BLaER1 (cell line): ENCODE results near the gene MICU2.

Source experiments
- H3K27ac ChIP-seq: shearing (Covaris generic); formaldehyde crosslinking; 2 replicates; pipeline ENCODE4 v1.8.1; 2022
- H3K27me3 ChIP-seq: shearing (Covaris generic); formaldehyde crosslinking; 2 replicates; pipeline ENCODE4 v1.8.1; 2022
- H3K36me3 ChIP-seq: shearing (Covaris generic); formaldehyde crosslinking; 2 replicates; pipeline ENCODE4 v1.8.1; 2022
- H3K4me1 ChIP-seq: shearing (Covaris generic); formaldehyde crosslinking; 2 replicates; pipeline ENCODE4 v1.8.1; 2022
- H3K4me2 ChIP-seq: shearing (Covaris generic); formaldehyde crosslinking; 2 replicates; pipeline ENCODE4 v1.8.1; 2022
- H3K4me3 ChIP-seq: shearing (Covaris generic); formaldehyde crosslinking; 2 replicates; pipeline ENCODE4 v1.8.1; 2022
- H3K9ac ChIP-seq: shearing (Covaris generic); formaldehyde crosslinking; 2 replicates; pipeline ENCODE4 v1.8.1; 2022
- H3K9me3 ChIP-seq: shearing (Covaris generic); formaldehyde crosslinking; 2 replicates; pipeline ENCODE4 v1.8.1; 2022
- H4K20me1 ChIP-seq: shearing (Covaris generic); formaldehyde crosslinking; 2 replicates; pipeline ENCODE4 v1.8.1; 2022
- Cebpa-rat ChIP-seq: shearing (Covaris generic); IDR thresholded peaks from 2 replicates; pipeline ENCODE4 v1.8.1; 2022

Gene MICU2

DNA sequence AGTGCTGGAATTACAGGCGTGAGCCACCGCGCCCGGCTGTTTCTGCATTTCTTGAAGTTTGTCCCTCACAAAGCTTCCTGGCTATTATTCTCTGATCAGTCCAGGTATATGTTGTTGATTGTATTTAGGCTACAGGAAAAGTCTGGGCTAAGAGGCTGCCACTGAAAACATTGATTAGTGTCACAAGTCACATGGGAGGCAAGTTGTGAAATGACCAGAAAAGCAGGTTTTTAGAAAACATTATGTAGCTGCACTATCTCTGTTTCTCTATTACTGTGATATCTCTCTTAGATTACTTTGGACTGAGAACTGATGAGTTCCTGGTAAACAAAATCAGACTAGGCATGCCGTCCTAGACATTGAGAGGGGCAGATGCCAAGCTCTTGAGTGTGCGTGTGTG is 128.9 kb downstream of the MICU2 start:
- Histone ChIP-seq H3K27ac (no peak overlapping the region), H3K4me1 (peaks cover 23% of the 10 kb centered on the region), H3K36me3 (no peaks in the 10 kb centered on the region), H3K9ac (0 out of 2 replicates have a peak overlapping the region, but pooled peaks have one; percentile 29), H3K9me3 (peaks cover 14% of the 10 kb centered on the region), H4K20me1 (no peaks in the 10 kb centered on the region), H3K4me2 (no peak overlapping the region), H3K4me3 (no peak overlapping the region), H3K27me3 (no peaks in the 10 kb centered on the region)
- TF ChIP-seq Cebpa-rat: no peak

DNA sequence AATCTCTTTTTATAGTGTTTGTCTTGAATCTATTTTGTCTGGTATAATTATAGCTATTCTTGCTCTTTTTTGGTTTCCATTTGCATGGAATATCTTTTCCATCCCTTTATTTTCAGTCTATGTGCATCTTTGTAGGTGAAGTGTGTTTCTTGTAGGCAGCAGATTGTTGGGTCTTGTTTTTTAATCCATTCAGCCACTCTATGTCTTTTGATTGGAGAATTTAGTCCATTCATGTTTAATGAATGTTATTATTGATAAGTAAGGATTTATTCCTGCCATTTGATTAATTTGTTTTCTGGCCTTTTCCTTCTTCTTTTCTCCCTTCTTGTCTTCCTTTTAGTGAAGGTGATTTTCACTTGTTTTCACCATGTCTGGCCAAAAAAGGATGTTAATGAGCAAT is 133.2 kb downstream of the MICU2 start:
- Histone ChIP-seq H3K4me2 (no peak overlapping the region), H3K9me3 (peaks cover 16% of the 10 kb centered on the region), H3K4me1 (peaks cover 13% of the 10 kb centered on the region), H3K27me3 (no peaks in the 10 kb centered on the region), H3K9ac (no peak overlapping the region), H3K27ac (no peak overlapping the region), H3K36me3 (no peaks in the 10 kb centered on the region), H3K4me3 (no peak overlapping the region), H4K20me1 (no peaks in the 10 kb centered on the region)
- no peak for TF ChIP-seq Cebpa-rat

DNA sequence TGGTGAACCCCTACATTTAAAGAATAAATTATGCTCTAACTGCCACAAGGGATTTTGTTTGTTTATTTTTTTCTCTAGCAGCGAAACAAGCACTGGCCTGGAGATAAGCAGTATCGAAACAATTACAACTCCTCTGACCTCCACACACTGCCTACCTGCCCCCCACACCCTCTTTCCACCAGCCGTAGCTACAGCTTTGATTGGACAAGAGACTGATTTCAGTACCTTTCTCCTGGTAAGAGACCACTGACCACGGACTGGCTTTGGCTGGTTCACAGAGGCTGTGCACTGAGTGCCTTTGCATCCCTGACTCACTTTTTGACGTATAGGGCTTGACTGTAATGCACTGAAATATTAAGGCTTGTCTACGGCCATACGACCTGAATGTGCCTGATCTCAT is 137.4 kb downstream of the MICU2 start:
- Histone ChIP-seq H3K27ac (no peak overlapping the region), H3K4me2 (no peak overlapping the region)
- TF ChIP-seq Cebpa-rat: no peak

DNA sequence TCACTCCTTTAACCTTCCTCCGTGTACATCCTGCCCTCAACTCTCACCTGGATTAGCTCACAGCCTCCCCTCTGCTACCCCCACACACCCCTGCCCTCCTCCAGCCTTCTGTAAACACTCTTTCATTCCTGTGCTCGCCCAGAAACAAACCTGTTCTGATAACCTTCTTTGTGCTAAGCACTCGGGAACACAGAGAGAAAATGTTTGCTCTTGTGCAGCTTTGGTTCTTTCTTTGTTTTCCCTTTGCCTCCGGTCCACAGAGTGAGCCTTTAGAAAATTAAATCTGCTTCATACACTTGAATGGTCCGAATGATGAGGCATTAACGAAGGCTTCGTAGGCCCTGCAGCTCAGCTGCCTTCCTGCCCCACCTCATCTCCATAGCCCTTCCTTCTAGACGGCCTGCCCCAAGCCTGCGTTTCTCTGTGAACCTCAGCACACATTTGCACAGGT is 138.2 kb downstream of the MICU2 start:
- Histone ChIP-seq H3K4me3 (no peak overlapping the region), H3K4me2 (no peak overlapping the region), H3K9me3 (peaks cover 8% of the 10 kb centered on the region; the same call in 1 of the 2 replicates), H3K36me3 (no peaks in the 10 kb centered on the region), H3K9ac (no peak overlapping the region), H3K4me1 (no peaks in the 10 kb centered on the region), H3K27me3 (no peaks in the 10 kb centered on the region), H3K27ac (no peak overlapping the region), H4K20me1 (no peaks in the 10 kb centered on the region)
- TF ChIP-seq Cebpa-rat: no peak

More for the DNA sequence above, 137.4 kb downstream of the MICU2 start:
- no peaks in the 10 kb centered on the region for H4K20me1 ChIP-seq
- no peaks in the 10 kb centered on the region for H3K36me3 ChIP-seq
- peaks cover 16% of the 10 kb centered on the region for H3K9me3 ChIP-seq
- H3K4me1 ChIP-seq: no peaks in the 10 kb centered on the region
- no peak overlapping the region for H3K4me3 ChIP-seq
- no peaks in the 10 kb centered on the region for H3K27me3 ChIP-seq
- H3K9ac ChIP-seq: no peak overlapping the region

DNA sequence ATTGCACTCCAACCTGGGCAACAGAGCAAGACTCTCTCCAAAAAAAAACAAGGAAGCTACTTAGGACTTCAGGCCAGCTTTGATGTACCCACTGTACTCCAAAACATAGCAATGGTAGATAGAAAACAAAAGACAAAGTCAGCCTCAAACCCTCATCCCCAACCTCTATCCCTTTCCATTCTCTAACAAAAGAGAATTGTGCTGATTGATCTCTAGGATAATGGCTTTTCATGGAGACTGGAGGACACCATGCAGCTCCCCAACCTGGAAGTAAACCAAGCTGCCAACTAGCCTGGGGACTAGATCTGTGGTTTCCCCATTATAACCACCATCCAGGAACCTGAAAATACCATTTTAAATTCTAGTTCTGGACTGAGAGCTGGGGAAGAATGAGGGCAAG is 140.5 kb downstream of the MICU2 start:
- H3K4me2 ChIP-seq: no peak overlapping the region
- H3K9me3 ChIP-seq: no peaks in the 10 kb centered on the region
- H3K4me1 ChIP-seq: peaks cover 6% of the 10 kb centered on the region; the same call in 1 of the 2 replicates
- no peaks in the 10 kb centered on the region for H3K27me3 ChIP-seq
- no peak overlapping the region for H3K9ac ChIP-seq
- no peak overlapping the region for H3K27ac ChIP-seq
- peaks cover 3% of the 10 kb centered on the region; the same call in 1 of the 2 replicates for H4K20me1 ChIP-seq
- no peak overlapping the region for H3K4me3 ChIP-seq
- TF ChIP-seq Cebpa-rat: no peak
- H3K36me3 ChIP-seq: no peaks in the 10 kb centered on the region

DNA sequence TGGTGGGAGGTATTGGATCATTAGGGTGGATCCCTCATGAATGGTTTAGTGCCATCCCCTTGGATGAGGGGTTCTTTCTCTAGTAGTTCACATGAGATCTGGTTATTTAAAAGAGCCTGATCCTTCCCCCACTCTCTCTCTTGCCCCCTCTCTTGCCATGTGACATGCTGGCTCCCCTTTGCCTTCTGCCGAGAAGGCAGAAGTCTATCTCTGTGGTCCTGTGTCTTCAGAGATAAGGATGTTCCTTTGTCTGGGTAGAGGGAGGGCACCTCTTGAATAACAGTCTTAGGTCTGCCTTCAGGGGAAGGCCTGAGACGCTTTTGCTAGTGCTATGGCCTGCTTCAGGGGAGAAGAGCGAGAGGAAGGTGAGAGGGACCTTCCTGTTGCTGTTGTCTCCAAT is 142.8 kb downstream of the MICU2 start:
- no peak overlapping the region for H3K4me2 ChIP-seq

DNA sequence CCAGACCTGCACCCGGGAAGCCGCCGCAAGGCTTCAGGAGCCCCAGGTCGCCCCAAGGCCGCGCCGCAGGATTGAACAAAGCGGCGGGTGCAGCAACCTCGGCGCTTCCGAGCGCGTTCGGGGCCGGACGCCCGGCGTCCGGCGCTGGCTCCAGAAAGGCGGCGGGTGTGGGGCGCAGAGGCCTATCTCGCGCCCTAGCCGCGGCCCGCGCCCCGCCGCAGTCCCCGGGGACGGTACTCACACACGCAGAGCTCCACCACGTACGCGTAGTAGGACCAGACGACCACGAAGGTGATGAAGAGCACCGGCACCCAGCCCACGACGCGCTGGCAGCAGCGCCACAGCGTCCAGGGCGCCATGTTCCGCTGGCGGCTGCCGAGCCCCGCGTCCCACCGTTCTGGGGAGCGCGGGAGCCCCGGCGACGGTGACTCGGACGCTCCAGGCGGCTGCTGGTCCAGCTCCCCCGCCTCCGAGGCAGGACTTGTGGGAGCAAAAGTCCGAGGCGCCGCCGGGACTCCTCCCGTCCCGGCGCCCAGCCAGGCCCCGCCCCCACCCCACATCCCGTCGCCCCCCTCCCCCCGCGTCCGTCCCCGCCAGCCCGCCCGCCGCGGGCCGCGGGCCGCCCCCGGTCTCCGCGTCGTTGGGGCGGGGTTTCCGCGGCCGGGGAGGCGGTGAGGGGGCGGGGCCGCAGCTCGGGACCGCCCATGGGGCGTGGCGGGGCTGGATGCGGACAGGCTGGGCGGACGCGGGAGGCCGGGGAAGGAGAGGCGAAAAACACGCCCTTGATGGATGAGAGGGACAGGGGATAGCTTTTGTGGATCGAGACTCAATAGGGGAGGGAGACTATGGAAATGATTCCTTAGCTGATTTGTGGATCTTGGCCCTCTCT is 144.9 kb downstream of the MICU2 start, which contains the start of gene ZDHHC20:
Gene ZDHHC20 (minus strand): TSS at position 491 of the 889 bp plus-strand sequence. CDS start 132 bp downstream, at position 359.
- H3K4me3 ChIP-seq: peak within 1 kb of the TSS; percentile 100
- H3K4me1 ChIP-seq: peaks cover 22% of the 10 kb centered on the region
- no peak for TF ChIP-seq Cebpa-rat
- H3K9ac ChIP-seq: peak within 1 kb of the TSS; percentile 97
- peaks cover 17% of the 10 kb centered on the region for H3K9me3 ChIP-seq
- H3K4me2 ChIP-seq: peak within 1 kb of the TSS; percentile 83
- no peaks in the 10 kb centered on the region for H3K27me3 ChIP-seq
- H3K36me3 ChIP-seq: peaks cover 15% of the 10 kb centered on the region; the same call in 1 of the 2 replicates
- peaks cover 23% of the 10 kb centered on the region for H4K20me1 ChIP-seq
- peak within 1 kb of the TSS; percentile 96 for H3K27ac ChIP-seq

More for the DNA sequence above, 142.8 kb downstream of the MICU2 start:
- Histone ChIP-seq H3K4me1 (peaks cover 22% of the 10 kb centered on the region), H3K27me3 (no peaks in the 10 kb centered on the region), H3K36me3 (no peaks in the 10 kb centered on the region), H3K4me3 (no peak overlapping the region), H3K9ac (no peak overlapping the region), H3K27ac (no peak overlapping the region), H3K9me3 (no peaks in the 10 kb centered on the region), H4K20me1 (peaks cover 23% of the 10 kb centered on the region)
- no peak for TF ChIP-seq Cebpa-rat

DNA sequence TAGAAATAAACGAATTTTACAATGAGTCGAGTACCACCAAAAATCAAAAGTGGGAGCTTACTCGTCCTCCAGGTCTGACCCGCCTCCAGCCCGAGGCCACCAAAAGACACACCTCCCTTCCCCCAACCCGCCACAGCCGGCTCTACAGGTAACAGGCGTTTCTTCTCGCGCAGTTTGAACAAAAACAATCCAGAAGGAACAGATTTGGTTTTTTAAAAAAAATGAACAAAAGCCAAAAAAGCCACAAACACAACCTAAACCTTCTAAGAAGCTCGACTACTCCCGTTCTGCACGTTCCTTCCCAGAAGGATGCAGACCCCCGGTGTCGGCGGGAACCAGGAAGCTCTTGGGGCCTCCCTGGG is 145.5 kb downstream of the MICU2 start:
- no peak for TF ChIP-seq Cebpa-rat
- Histone ChIP-seq H4K20me1 (peaks cover 23% of the 10 kb centered on the region), H3K4me1 (peaks cover 22% of the 10 kb centered on the region), H3K27me3 (no peaks in the 10 kb centered on the region), H3K27ac (peak overlapping the region; percentile 96), H3K4me3 (peak overlapping the region; percentile 100), H3K4me2 (peak overlapping the region; percentile 83), H3K9ac (peak overlapping the region; percentile 97), H3K9me3 (peaks cover 23% of the 10 kb centered on the region), H3K36me3 (peaks cover 20% of the 10 kb centered on the region; the same call in 1 of the 2 replicates)

DNA sequence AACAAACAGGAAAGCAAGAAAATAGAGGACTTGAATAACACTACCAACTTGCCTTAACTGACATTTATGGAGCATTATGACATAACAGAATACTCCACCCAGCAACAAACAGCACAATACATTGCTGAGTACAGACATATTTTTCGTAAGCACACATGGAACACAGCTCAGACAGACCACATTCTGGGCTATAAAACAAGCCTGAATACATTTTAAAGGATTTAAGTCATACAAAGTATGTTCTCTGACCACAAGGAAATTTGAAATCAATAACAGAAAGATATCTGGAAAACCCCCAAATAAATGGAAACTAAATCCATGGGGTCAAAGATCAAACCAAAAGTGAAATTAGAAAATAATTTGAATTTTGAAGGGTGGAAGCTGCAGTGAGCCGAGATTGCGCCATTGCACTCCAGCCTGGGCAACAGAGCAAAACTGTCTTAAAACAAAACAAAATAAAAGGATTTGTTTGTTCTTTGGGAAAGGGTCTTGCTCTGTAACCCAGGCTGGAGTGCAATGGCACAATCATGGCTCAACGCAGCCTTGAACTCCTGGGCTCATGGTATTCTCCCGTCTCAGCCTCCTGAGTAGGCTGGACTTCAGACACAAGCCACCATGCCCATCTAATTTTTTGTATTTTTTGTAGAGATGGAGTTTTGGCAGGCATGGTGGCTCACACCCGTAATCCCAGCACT is 150.4 kb downstream of the MICU2 start:
- Histone ChIP-seq H3K4me2 (no peak overlapping the region), H3K36me3 (peaks cover 44% of the 10 kb centered on the region), H3K27ac (no peak overlapping the region), H4K20me1 (peaks cover 20% of the 10 kb centered on the region), H3K9ac (no peak overlapping the region), H3K4me3 (no peak overlapping the region), H3K27me3 (no peaks in the 10 kb centered on the region), H3K9me3 (peaks cover 62% of the 10 kb centered on the region), H3K4me1 (peaks cover 16% of the 10 kb centered on the region)
- no peak for TF ChIP-seq Cebpa-rat

DNA sequence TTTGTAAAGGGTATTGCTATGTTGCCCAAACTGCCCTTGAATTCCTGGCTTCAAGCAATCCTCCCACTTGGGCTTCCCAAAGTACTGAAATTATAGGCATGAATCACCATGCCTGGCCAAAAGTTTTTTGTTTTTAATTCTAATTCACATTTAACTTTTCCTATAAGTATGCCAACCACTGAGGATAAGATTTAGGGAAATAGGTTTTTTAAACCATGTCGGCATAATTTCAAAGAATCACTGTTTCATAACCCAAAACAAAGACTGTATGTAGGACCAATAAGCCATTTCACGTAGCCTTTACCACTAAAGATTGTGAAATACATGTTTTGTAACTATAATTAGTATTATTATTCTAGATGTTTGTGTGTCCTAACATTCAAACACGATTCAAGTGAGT is 153.0 kb downstream of the MICU2 start:
- no peak overlapping the region for H3K4me2 ChIP-seq
- H3K36me3 ChIP-seq: peaks cover 45% of the 10 kb centered on the region
- no peak overlapping the region for H3K4me3 ChIP-seq
- H3K27ac ChIP-seq: no peak overlapping the region
- peaks cover 71% of the 10 kb centered on the region for H3K9me3 ChIP-seq
- no peaks in the 10 kb centered on the region for H3K27me3 ChIP-seq
- TF ChIP-seq Cebpa-rat: no peak
- peaks cover 3% of the 10 kb centered on the region; the same call in 1 of the 2 replicates for H4K20me1 ChIP-seq
- no peak overlapping the region for H3K9ac ChIP-seq
- no peaks in the 10 kb centered on the region for H3K4me1 ChIP-seq
